ENCODE data around the gene ERCC6L.

ERCC6L gene

GRCh38 chrX:72159769-72160168 lies 79.1 kb downstream of the ERCC6L start:
- no peak for DNase-seq (ENCODE audit: low read depth)

GRCh38 chrX:72158773-72159172 lies 80.1 kb downstream of the ERCC6L start:
- no peak for DNase-seq (ENCODE audit: low read depth)
